MCF 10A (cell line): ENCODE results near the gene QPCTL. TPM values are rescaled to one million over a fixed set of nuclear protein-coding genes. Genes with fewer than 3 reads are reported as not detected.

ENCODE experiments used
- BruUV-seq: library from RNA; stranded (reverse); fragments of 400-500 nt; replicated peaks from 2 replicates; lab custom pipeline; 2021; lab: Mats Ljungman, UMichigan
- CTCF ChIA-PET: fragments of 300-600 bp; sonication (Branson Sonifier 250); formaldehyde crosslinking; extraction: SDS; loops from one replicate; lab custom pipeline; 2021; ENCODE audit warnings: antibody characterized with exemption, inconsistent platforms; lab: Yijun Ruan, JAX
- POLR2A ChIA-PET: fragments of 300-600, 350-650 bp; sonication (Branson Sonifier 250); formaldehyde crosslinking; extraction: SDS; loops from one replicate; lab custom pipeline; 2020; ENCODE audit warnings: antibody characterized with exemption, inconsistent platforms; lab: Yijun Ruan, JAX
- DNase-seq: peaks from one replicate; pipeline ENCODE4 v3.0.0-alpha.2; 2018; ENCODE audit not compliant: unreplicated experiment
- H3K27ac Mint-ChIP-seq: one replicate; pipeline ENCODE4 v1.8.0; 2022; ENCODE audit warnings: mild to moderate bottlenecking, low read depth, mixed read lengths; ENCODE audit not compliant: unreplicated experiment
- H3K27me3 Mint-ChIP-seq: one replicate; pipeline ENCODE4 v1.8.0; 2022; ENCODE audit warnings: mixed read lengths; ENCODE audit not compliant: insufficient read depth, unreplicated experiment
- H3K36me3 Mint-ChIP-seq: one replicate; pipeline ENCODE4 v1.8.0; 2022; ENCODE audit warnings: mild to moderate bottlenecking, moderate library complexity, mixed read lengths; ENCODE audit not compliant: insufficient read depth, unreplicated experiment
- H3K4me1 Mint-ChIP-seq: one replicate; pipeline ENCODE4 v1.8.0; 2022; ENCODE audit warnings: mixed read lengths; ENCODE audit not compliant: insufficient read depth, unreplicated experiment
- H3K4me3 Mint-ChIP-seq: one replicate; pipeline ENCODE4 v1.8.0; 2022; ENCODE audit warnings: mild to moderate bottlenecking, moderate library complexity, mixed read lengths; ENCODE audit not compliant: unreplicated experiment
- H3K9me3 Mint-ChIP-seq: one replicate; pipeline ENCODE4 v1.8.0; 2022; ENCODE audit warnings: mixed read lengths; ENCODE audit not compliant: unreplicated experiment
- CTCF ChIP-seq: fragments of 200-600 bp; IDR thresholded peaks from one replicate; pipeline ENCODE4 v1.8.0; 2022; ENCODE audit warnings: antibody characterized with exemption, mild to moderate bottlenecking; ENCODE audit not compliant: unreplicated experiment
- intact Hi-C: fragments of 100-400 bp; cut with micrococcal nuclease; formaldehyde crosslinking; loops from 2 replicates; pipeline ENCODE4 v1.14.1; 2022
- total RNA-seq: library from RNA; stranded (reverse); gene quantifications from 2 replicates; pipeline ENCODE4 v1.2.3, GENCODE V29; 2022

The QPCTL gene
- total RNA-seq, 1 experiment from 2014 or later, result 14.9 TPM

- H3K36me3 Mint-ChIP-seq, result peaks cover 29% of the 10 kb centered on the region
- H3K27me3 Mint-ChIP-seq, result no peaks in the 10 kb centered on the region
- TF ChIP-seq CTCF, result no peak
- no peak overlapping the region for H3K27ac Mint-ChIP-seq
- H3K9me3 Mint-ChIP-seq, result no peaks in the 10 kb centered on the region
- DNase-seq, result no peak
- no TSS peak for BruUV-seq
- CTCF ChIA-PET, result interaction anchor here (1.0 to 1.3 kb wide), 2 partner anchors 19 to 21 kb away, joined by 4 to 5 read pairs; partner anchors contain the start of genes QPCTL and SNRPD2
- POLR2A ChIA-PET, result interaction anchor here (1.1 to 6.7 kb wide), 3 partner anchors 18 to 55 kb away, joined by 3 to 152 read pairs (median 108); partner anchors contain the start of genes QPCTL, SIX5 and SNRPD2
- no peak overlapping the region for H3K4me3 Mint-ChIP-seq
- H3K4me1 Mint-ChIP-seq, result peaks cover 16% of the 10 kb centered on the region
- intact Hi-C loops, result no loop called here
Observed at GRCh38 chr19:45713141-45713540, 20.7 kb downstream of the QPCTL start.

- POLR2A ChIA-PET, result interaction anchor here (1.6 to 6.7 kb wide), 3 partner anchors 10 to 53 kb away, joined by 6 to 152 read pairs (median 108); partner anchors contain the start of genes QPCTL, SIX5 and SNRPD2
- DNase-seq, result no peak
- H3K4me1 Mint-ChIP-seq, result peaks cover 23% of the 10 kb centered on the region
- no peaks in the 10 kb centered on the region for H3K27me3 Mint-ChIP-seq
- CTCF ChIA-PET, result interaction anchor here (0.5 to 3.6 kb wide), 4 partner anchors 9 to 288 kb away, joined by 3 to 19 read pairs (median 4); partner anchors contain the start of genes QPCTL and SNRPD2
- H3K36me3 Mint-ChIP-seq, result peaks cover 30% of the 10 kb centered on the region
- no peak overlapping the region for H3K27ac Mint-ChIP-seq
- intact Hi-C loops, result no loop called here
- TF ChIP-seq CTCF, result no peak
- H3K4me3 Mint-ChIP-seq, result no peak overlapping the region
- H3K9me3 Mint-ChIP-seq, result no peaks in the 10 kb centered on the region
- BruUV-seq, result no TSS peak
Observed at GRCh38 chr19:45715139-45715538, 22.7 kb downstream of the QPCTL start.

- peak overlapping the region; percentile 98 for H3K4me3 Mint-ChIP-seq
- intact Hi-C loops, result loop anchor here (1.0 kb wide), 2 partner anchors 33 to 51 kb away; no protein-coding TSS in a partner anchor
- peaks cover 26% of the 10 kb centered on the region for H3K36me3 Mint-ChIP-seq
- TSS peak; percentile 46 for BruUV-seq
- no peak for TF ChIP-seq CTCF
- POLR2A ChIA-PET, result interaction anchor here (0.5 to 6.7 kb wide), 31 partner anchors 8 to 757 kb away, joined by 3 to 152 read pairs (median 5); partner anchors contain the start of genes DMPK, DMWD, FBXO46 and MEIOSIN
- H3K9me3 Mint-ChIP-seq, result no peaks in the 10 kb centered on the region
- CTCF ChIA-PET, result interaction anchor here (0.6 to 3.6 kb wide), 8 partner anchors 14 to 315 kb away, joined by 3 to 19 read pairs (median 5); partner anchors contain the start of genes FBXO46, QPCTL, SIX5 and SNRPD2
- H3K4me1 Mint-ChIP-seq, result peaks cover 18% of the 10 kb centered on the region
- H3K27ac Mint-ChIP-seq, result peak overlapping the region; percentile 97
- DNase-seq, result peak; percentile 57
- no peaks in the 10 kb centered on the region for H3K27me3 Mint-ChIP-seq
Observed at GRCh38 chr19:45716359-45717130, 24.1 kb downstream of the QPCTL start.
